T1000 (cell line): Measurements from ENCODE around the gene DIRAS3.
"Not testable (repeated sequence)": the region's sequence is repeated elsewhere in the genome, so short reads cannot be mapped to it uniquely, and the experiment has no call there.

Experiments used
- DNase-seq: peaks from one replicate; lab custom pipeline; 2025; ENCODE audit warnings: mixed read lengths; lab: John Stamatoyannopoulos, UW

Gene DIRAS3

GRCh38 chr1:68024635-68025338 is 25.6 kb downstream of the DIRAS3 start:
- no peak for DNase-seq

GRCh38 chr1:68016381-68016780 is 34.0 kb downstream of the DIRAS3 start:
- no peak for DNase-seq

GRCh38 chr1:68015971-68016370 is 34.5 kb downstream of the DIRAS3 start:
- DNase-seq = no peak

- DNase-seq = no peak
These were observed 35.1 kb downstream of the DIRAS3 start for GRCh38 chr1:68015369-68015768.

GRCh38 chr1:68013351-68013750 is 37.1 kb downstream of the DIRAS3 start:
- no peak for DNase-seq

GRCh38 chr1:68011657-68012375 is 38.6 kb downstream of the DIRAS3 start:
- DNase-seq = no peak

- no peak for DNase-seq
These were observed 39.9 kb downstream of the DIRAS3 start for GRCh38 chr1:68010543-68010942.

GRCh38 chr1:68010090-68010489 is 40.3 kb downstream of the DIRAS3 start:
- no peak for DNase-seq

GRCh38 chr1:68003626-68004025 is 46.8 kb downstream of the DIRAS3 start:
- DNase-seq = not testable (repeated sequence)

- DNase-seq = no peak
These were observed 50.2 kb downstream of the DIRAS3 start for GRCh38 chr1:68000191-68000590.

- DNase-seq = no peak
These were observed 52.7 kb downstream of the DIRAS3 start for GRCh38 chr1:67997746-67998145.
